Type B pancreatic cell (in vitro differentiated cells): Measurements from ENCODE around the gene CAPN15. TPM values are rescaled to one million over a fixed set of nuclear protein-coding genes. Genes with fewer than 3 reads are reported as not detected.
"Not testable (repeated sequence)": the region's sequence is repeated elsewhere in the genome, so short reads cannot be mapped to it uniquely, and the experiment has no call there.

ENCODE experiments used
- DNase-seq: peaks from one replicate; pipeline ENCODE4 v3.0.0; 2021; ENCODE audit warnings: mixed read lengths; ENCODE audit not compliant: unreplicated experiment; ENCODE audit errors: extremely low spot score
- H3K27ac Mint-ChIP-seq: 2 replicates; pipeline ENCODE4 v1.8.0; 2021; ENCODE audit warnings: mild to moderate bottlenecking, mixed read lengths
- H3K27me3 Mint-ChIP-seq: 2 replicates; pipeline ENCODE4 v1.8.0; 2021; ENCODE audit warnings: mixed read lengths
- H3K36me3 Mint-ChIP-seq: 2 replicates; pipeline ENCODE4 v1.8.0; 2021; ENCODE audit warnings: mixed read lengths
- H3K4me1 Mint-ChIP-seq: one replicate; pipeline ENCODE4 v1.8.0; 2021; ENCODE audit warnings: mixed read lengths; ENCODE audit not compliant: unreplicated experiment
- H3K4me3 Mint-ChIP-seq: 2 replicates; pipeline ENCODE4 v1.8.0; 2021; ENCODE audit warnings: mild to moderate bottlenecking, mixed read lengths
- H3K9me3 Mint-ChIP-seq: 2 replicates; pipeline ENCODE4 v1.8.0; 2021; ENCODE audit warnings: mixed read lengths
- CTCF ChIP-seq: fragments of 200-600 bp; sonication (generic); conservative IDR thresholded peaks from 2 replicates; pipeline ENCODE4 v1.5.0; 2021; ENCODE audit warnings: antibody characterized with exemption, mild to moderate bottlenecking
- total RNA-seq: library from RNA; stranded (reverse); gene quantifications from 2 replicates; pipeline ENCODE4 v1.2.1, GENCODE V29; 2021; ENCODE audit warnings: low replicate concordance

CAPN15 gene
- total RNA-seq, 1 donor from 2014 or later: 52.3 TPM

- Mint-ChIP-seq H3K27ac (peak overlapping the region; percentile 62), H3K27me3 (no peaks in the 10 kb centered on the region), H3K4me3 (no peak overlapping the region), H3K4me1 (no peaks in the 10 kb centered on the region), H3K36me3 (no peaks in the 10 kb centered on the region), H3K9me3 (no peaks in the 10 kb centered on the region)
- no peak for DNase-seq
- no peak for TF ChIP-seq CTCF
Measured at GRCh38 chr16:503150-504071, 24.1 kb upstream of the CAPN15 start.

- no peak overlapping the region for H3K27ac Mint-ChIP-seq
Measured at GRCh38 chr16:505479-506245, 21.9 kb upstream of the CAPN15 start.

GRCh38 chr16:506246-506546 is 21.3 kb upstream of the CAPN15 start:
- no peaks in the 10 kb centered on the region for H3K4me1 Mint-ChIP-seq

More at GRCh38 chr16:505479-506245, 21.9 kb upstream of the CAPN15 start:
- no peak for TF ChIP-seq CTCF
- no peak overlapping the region for H3K4me3 Mint-ChIP-seq
- H3K9me3 Mint-ChIP-seq: no peaks in the 10 kb centered on the region
- no peaks in the 10 kb centered on the region for H3K36me3 Mint-ChIP-seq
- DNase-seq: no peak
- no peaks in the 10 kb centered on the region for H3K27me3 Mint-ChIP-seq
- no peaks in the 10 kb centered on the region for H3K4me1 Mint-ChIP-seq

GRCh38 chr16:507527-507926 is 20.0 kb upstream of the CAPN15 start:
- H3K36me3 Mint-ChIP-seq, H3K4me1 Mint-ChIP-seq: not testable (repeated sequence)

More at GRCh38 chr16:506246-506546, 21.3 kb upstream of the CAPN15 start:
- Mint-ChIP-seq H3K27ac (no peak overlapping the region), H3K27me3 (no peaks in the 10 kb centered on the region), H3K4me3 (no peak overlapping the region), H3K36me3 (no peaks in the 10 kb centered on the region), H3K9me3 (no peaks in the 10 kb centered on the region)
- no peak for DNase-seq
- TF ChIP-seq CTCF: no peak

GRCh38 chr16:507996-508395 is 19.5 kb upstream of the CAPN15 start:
- no peak for DNase-seq
- H3K27me3 Mint-ChIP-seq: no peaks in the 10 kb centered on the region
- no peaks in the 10 kb centered on the region for H3K4me1 Mint-ChIP-seq
- H3K36me3 Mint-ChIP-seq: no peaks in the 10 kb centered on the region
- H3K9me3 Mint-ChIP-seq: no peaks in the 10 kb centered on the region
- no peak overlapping the region for H3K4me3 Mint-ChIP-seq
- H3K27ac Mint-ChIP-seq: no peak overlapping the region
- no peak for TF ChIP-seq CTCF

More at GRCh38 chr16:507527-507926, 20.0 kb upstream of the CAPN15 start:
- H3K27me3 Mint-ChIP-seq, H3K27ac Mint-ChIP-seq, DNase-seq, H3K4me3 Mint-ChIP-seq, H3K9me3 Mint-ChIP-seq: not testable (repeated sequence)
